ENCODE measurements around the gene HINFP. TPM values are rescaled to one million over a fixed set of nuclear protein-coding genes. Genes with fewer than 3 reads are reported as not detected.

The HINFP gene
- total RNA-seq, 1 donor from 2014 or later, result 39.6 TPM

- intact Hi-C loops (cut with micrococcal nuclease), result loop anchor here (2.0 to 10.0 kb wide), 4 partner anchors 15 to 665 kb away; partner anchors contain the start of genes DDX6, HMBS and KMT2A
Observed at GRCh38 chr11:119099711-119100110, 21.7 kb upstream of the HINFP start.

- intact Hi-C loops (cut with micrococcal nuclease), result loop anchor here (2.0 to 5.0 kb wide), 3 partner anchors 16 to 308 kb away; partner anchors contain the start of genes DDX6 and HMBS
Observed at GRCh38 chr11:119100246-119100970, 21.0 kb upstream of the HINFP start.

GRCh38 chr11:119100994-119101758 is 20.2 kb upstream of the HINFP start:
- intact Hi-C loops (cut with micrococcal nuclease), result loop anchor here (1.0 to 5.0 kb wide), 4 partner anchors 16 to 309 kb away; partner anchors contain the start of genes DDX6, HMBS and HYOU1

GRCh38 chr11:119101759-119102423 is 19.5 kb upstream of the HINFP start, which contains the start of gene DPAGT1:
Gene DPAGT1, minus strand, starts transcription at chr11:119101853. Its CDS starts 198 bp downstream, at chr11:119101655.
- intact Hi-C loops (cut with micrococcal nuclease), result loop anchor here (1.0 to 5.0 kb wide), 9 partner anchors 8 to 310 kb away; partner anchors contain the start of genes DDX6, HINFP, HMBS and HYOU1

GRCh38 chr11:119103161-119103664 is 18.2 kb upstream of the HINFP start:
- intact Hi-C loops (cut with micrococcal nuclease), result loop anchor here (2.0 to 5.0 kb wide), 3 partner anchors 66 to 311 kb away; partner anchors contain the start of genes DDX6 and NLRX1

- intact Hi-C loops (cut with micrococcal nuclease), result loop anchor here (2.0 to 5.0 kb wide), 3 partner anchors 65 to 311 kb away; partner anchors contain the start of genes DDX6 and NLRX1
Observed at GRCh38 chr11:119103793-119104192, 17.6 kb upstream of the HINFP start.

- intact Hi-C loops (cut with micrococcal nuclease), result loop anchor here (1.0 to 5.0 kb wide), 3 partner anchors 12 to 180 kb away; partner anchors contain the start of genes BCL9L and HINFP
Observed at GRCh38 chr11:119106564-119107537, 14.5 kb upstream of the HINFP start, which contains the start of gene C2CD2L. Gene C2CD2L, plus strand, starts transcription at chr11:119107344. Its CDS starts 398 bp downstream, at chr11:119107742.

GRCh38 chr11:119107538-119108145 is 13.7 kb upstream of the HINFP start:
- intact Hi-C loops (cut with micrococcal nuclease), result loop anchor here (1.0 to 5.0 kb wide), 3 partner anchors 12 to 180 kb away; partner anchors contain the start of genes BCL9L and HINFP

- intact Hi-C loops (cut with micrococcal nuclease), result loop anchor here (5.0 kb wide), 1 partner anchor 181 kb away; the partner anchor contains the start of gene BCL9L
Observed at GRCh38 chr11:119108146-119108856, 13.1 kb upstream of the HINFP start.

- intact Hi-C loops (cut with micrococcal nuclease), result loop anchor here (5.0 kb wide), 1 partner anchor 182 kb away; the partner anchor contains the start of gene BCL9L
Observed at GRCh38 chr11:119108857-119109221, 12.5 kb upstream of the HINFP start.

GRCh38 chr11:119109843-119110242 is 11.5 kb upstream of the HINFP start:
- intact Hi-C loops (cut with micrococcal nuclease), result loop anchor here (5.0 kb wide), 1 partner anchor 183 kb away; the partner anchor contains the start of gene BCL9L

- intact Hi-C loops (cut with micrococcal nuclease), result no loop called here
Observed at GRCh38 chr11:119110439-119110838, 10.9 kb upstream of the HINFP start.

GRCh38 chr11:119111361-119111925 is 9.9 kb upstream of the HINFP start:
- intact Hi-C loops (cut with micrococcal nuclease), result no loop called here

GRCh38 chr11:119112314-119113020 is 8.9 kb upstream of the HINFP start:
- intact Hi-C loops (cut with micrococcal nuclease), result no loop called here

GRCh38 chr11:119113716-119114115 is 7.7 kb upstream of the HINFP start:
- intact Hi-C loops (cut with micrococcal nuclease), result no loop called here

GRCh38 chr11:119114351-119114750 is 7.0 kb upstream of the HINFP start:
- intact Hi-C loops (cut with micrococcal nuclease), result no loop called here
